NCI-H748 treated with DMSO at 0.1 percent for 48 hours (cell line): ENCODE measurements around the gene EEFSEC.

Experiments
- DNase-seq: peaks from one replicate; lab custom pipeline; 2025; lab: John Stamatoyannopoulos, UW

Gene EEFSEC

GRCh38 chr3:128185630-128186447 is 32.6 kb downstream of the EEFSEC start:
- DNase-seq, result no peak

DNA sequence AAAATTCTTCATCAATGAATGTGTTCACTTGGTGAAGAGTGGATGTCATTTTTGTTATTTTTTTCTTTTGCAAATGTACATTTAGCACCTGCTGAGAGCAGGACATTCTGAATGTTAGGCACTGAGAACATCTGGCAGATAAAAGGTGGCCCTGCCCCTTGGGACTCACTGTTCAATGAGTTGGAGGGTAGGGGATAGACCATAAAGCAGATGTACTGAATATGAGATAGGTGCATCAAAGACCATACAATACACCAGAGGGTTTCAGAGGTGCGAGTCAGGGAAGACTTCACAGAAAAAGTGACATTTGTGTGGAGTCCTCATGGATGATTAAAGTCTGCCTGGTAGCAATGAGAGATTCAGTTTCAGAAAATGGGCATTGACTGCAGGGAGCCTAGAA is 34.2 kb downstream of the EEFSEC start:
- no peak for DNase-seq

GRCh38 chr3:128188326-128188725 is 35.0 kb downstream of the EEFSEC start:
- DNase-seq, result no peak

- no peak for DNase-seq
Measured at GRCh38 chr3:128188956-128189355, 35.7 kb downstream of the EEFSEC start.

DNA sequence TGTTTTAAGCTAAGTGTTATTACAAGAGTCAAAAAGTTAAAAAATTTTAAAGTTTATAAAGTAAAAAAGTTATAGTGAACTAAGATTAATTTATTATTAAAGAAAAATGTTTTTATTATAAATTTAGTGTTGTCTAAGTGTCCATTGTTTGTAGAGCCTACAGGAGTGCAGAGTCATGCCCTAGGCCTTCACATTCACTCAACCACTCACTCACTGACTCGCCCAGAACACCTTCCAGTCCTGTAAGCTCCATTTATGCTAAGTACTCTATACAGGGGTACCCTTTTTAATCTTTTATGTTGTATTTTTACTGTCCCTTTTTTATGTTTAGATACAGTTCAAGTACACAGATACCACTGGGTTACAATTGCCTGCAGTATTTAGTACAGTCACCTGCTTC is 37.2 kb downstream of the EEFSEC start:
- DNase-seq, result no peak

DNA sequence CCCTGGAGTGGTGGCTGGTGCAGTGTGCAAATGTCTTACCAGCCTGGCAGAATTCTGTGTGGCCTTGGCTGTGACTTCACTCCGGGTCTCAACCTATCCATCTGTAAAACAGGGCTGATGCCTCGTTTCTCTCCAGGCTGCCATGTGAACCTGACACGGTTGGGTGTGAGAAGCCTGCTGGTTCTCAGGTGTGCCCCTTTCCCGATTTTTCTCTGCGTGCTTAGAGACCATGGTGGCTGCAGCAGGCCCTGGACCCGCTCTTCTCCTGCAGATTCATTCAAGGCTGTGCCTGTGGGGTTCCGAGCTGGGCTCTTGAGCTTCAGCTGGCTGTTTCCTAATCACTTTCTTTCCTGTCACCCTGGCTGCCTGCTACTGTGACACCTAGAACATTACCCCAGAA is 38.9 kb downstream of the EEFSEC start:
- no peak for DNase-seq

DNA sequence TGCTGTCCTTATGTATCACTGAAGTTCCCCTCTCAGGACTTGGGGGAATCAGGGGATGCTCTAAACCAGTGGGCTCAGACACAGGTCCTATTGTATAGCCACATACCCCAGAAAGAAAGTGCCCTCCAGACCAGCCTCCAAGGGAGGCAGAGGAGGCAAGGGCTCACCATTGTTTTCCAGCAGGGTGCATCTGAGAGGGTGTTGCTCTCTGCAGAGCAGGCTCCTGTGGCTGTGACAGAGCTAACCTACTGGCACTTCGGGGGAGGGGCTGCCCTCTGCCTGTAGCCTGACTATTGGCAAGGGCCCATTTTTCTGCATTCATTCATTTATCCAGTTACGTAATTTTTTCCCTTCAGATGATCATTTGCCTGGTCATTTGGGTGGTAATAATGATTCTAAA is 39.9 kb downstream of the EEFSEC start:
- no peak for DNase-seq

DNA sequence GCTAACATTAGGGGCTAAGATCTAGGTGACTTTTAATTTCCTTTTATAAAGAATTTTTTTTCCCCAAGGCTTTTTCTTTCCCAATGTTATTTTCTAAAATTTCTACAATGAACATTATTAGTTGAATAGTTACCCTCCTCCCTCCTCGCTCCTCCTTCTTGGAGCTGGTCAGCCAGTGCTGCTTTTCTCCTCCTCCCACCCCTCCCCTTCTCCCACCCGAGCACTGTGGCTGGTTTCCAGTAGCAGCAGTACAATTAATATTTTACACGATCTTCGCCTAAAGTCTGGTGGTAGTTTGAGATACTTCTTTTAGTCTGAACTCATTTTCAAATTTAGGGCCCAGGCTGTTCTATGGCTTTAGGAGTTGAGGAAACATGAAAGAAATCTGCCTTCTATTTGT is 41.6 kb downstream of the EEFSEC start:
- no peak for DNase-seq

DNA sequence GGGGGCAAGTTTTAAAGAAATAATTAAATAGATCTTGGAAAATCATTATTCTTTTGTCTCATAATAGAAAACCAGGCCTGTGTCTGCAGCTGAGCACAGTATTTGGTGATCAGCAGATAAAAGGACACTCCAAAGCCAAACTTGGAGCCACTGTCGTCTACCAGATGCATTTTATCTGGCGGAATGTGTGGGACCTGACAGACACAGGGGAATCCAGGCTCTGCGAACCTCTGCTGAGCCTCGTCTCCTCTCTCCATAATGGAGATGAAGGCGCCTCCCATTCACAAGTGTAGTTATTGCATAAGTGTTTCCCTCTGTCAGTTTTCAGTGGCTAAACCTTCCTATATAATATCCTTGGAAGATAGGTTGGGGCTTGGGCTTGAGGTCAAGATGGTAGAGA is 42.1 kb downstream of the EEFSEC start:
- DNase-seq, result no peak

- DNase-seq, result no peak
Measured at GRCh38 chr3:128195802-128196201, 42.5 kb downstream of the EEFSEC start.

- no peak for DNase-seq
Measured at GRCh38 chr3:128196647-128197046, 43.4 kb downstream of the EEFSEC start.

DNA sequence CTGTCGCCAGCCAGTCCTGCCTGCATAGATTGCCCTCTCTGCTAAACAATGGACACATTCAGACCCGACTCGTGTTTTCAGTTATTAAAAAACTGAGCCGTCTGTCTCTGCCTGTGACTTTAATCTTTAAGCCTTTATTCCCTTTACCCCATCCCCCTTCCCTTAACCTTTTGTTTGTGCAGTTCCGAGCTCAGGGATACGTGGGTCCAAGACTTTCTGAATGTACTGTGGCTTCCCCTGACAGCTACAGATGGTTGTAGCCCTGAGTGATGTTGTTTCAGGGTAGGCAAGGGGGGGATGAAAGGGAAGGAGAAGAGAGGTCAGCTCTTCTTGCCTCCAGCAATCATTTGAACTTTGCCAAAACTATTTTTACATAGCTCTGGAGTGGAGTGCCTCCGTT is 44.6 kb downstream of the EEFSEC start:
- no peak for DNase-seq

DNA sequence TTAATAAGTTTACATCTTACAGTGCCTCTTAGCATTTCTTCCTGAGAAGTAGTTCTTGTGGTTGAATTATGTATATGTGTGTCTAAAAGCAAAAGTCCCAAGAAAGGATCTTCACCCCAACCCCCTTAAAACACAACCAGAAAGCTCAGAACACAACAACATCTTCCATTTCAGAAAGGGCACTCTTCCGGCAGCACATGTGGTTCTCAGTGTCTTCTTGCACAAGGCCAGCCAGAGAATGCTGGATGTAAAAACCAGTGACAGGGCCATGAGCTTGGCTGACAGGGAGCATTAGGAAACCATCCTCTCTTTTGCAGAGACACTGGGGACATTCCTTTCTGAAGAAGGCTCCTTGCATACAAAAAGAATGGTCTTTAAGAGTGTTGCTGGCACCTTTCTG is 45.0 kb downstream of the EEFSEC start:
- no peak for DNase-seq

DNA sequence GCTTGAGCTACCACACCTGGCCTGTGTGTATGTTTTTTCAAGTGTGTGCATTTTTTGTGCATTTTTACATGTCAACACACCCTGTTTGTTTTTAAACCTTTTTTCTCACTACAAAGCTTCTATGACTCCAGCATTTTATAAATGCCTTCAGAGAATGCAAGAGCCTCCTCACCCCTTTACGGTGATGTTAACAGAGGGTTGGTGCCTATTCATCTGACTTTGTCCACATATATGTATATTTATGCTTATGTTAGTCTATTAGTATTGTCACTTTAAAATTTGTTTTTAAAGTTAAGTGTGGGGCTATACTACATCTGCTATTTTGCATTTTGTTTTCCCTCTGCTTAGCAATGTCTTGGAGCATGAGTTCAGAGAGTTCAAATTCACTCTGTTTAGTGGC is 45.8 kb downstream of the EEFSEC start:
- no peak for DNase-seq

- DNase-seq, result no peak
Measured at GRCh38 chr3:128201158-128201755, 48.0 kb downstream of the EEFSEC start.

DNA sequence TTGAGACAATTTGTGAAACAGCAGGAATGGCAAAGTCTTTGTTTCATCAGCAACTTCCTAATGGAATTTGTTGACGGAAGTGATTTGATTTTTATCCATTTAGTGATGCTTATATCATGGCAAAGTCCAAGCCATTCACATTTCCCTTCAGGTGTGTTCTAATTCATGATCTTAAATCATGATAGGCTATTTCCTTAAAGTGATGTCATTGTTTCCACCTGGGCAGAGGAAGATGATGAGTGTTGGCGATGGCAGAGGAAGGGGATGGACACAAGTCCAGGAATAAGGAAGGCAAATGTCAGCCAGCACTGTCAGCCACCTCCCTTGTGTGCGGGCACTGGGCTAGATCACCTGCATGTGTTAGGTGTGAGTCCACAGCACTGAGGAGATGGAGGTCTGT is 49.9 kb downstream of the EEFSEC start:
- DNase-seq, result no peak

- no peak for DNase-seq
Measured at GRCh38 chr3:128205558-128206145, 52.4 kb downstream of the EEFSEC start.

GRCh38 chr3:128207951-128208350 is 54.7 kb downstream of the EEFSEC start:
- DNase-seq, result no peak

DNA sequence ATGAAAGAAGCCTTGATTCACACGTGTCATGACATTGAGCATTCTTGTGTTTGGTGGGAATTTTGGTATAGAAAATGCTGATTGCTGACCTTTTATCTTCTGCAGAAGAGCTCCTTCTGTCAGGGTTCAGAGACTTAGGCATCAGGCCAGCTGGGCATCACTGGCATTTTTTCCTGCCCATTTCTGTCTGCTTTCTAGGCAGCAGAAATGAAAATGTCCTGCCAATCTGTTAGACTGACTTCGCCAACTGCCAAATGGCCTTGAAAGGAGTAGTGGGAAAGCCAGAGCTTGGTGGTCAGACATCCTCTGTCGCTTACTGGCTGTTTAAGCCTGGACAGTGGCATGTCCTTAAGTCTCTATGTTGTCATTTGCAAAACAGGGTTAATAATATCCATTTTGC is 57.4 kb downstream of the EEFSEC start:
- DNase-seq, result no peak

DNA sequence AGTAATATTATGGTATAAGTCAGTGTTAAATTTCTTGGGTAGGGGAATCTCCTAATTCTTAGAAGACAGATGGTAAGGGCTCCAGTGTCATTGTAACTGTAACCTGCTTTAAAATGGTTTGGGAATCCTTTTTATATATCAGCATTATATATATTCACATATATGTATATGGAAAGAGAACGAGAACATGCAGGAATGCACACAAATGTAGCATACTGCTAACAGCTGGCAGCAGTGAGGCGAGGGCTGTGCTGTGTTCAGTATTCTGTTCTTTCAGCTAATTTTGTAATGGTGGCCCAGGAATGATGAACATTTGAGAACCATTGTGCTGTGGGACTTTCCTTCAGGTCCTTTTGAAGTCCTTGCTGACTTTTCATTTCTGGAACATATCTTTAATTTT is 60.8 kb downstream of the EEFSEC start:
- no peak for DNase-seq

- DNase-seq, result no peak
Measured at GRCh38 chr3:128215290-128215689, 62.0 kb downstream of the EEFSEC start.

DNA sequence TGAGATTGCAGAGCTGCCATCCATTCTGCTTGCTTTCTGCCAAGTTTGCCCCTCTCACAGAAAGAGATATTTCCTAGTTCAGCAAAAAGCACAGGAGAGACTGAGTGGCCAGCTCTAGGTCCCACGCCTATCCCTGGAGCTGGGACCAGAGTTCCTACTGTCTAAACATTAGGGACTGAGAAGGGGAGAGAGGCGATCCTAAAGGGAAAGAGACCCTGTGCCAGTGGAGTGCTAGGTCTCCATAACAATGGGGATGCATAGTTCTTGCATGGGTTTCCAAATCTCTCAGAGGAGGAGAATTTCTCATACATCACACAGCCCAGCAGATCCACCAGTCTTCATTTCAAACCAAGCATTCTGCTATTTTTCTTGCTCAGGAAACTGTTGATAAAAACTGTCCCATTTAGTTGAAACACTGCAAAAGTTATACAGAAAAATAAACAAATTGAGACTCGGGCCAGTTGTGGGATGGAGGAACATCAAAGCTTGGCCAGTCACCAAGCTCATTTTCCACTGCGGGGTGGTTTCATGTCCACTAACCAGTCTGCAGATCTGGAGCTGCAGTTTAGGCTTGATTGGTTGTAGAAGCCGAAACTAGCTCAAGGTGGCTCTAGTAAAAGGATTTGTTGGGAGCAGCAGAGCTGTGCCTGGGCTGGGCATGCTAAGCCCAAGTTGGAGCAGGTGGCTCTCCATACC is 62.7 kb downstream of the EEFSEC start:
- DNase-seq, result no peak
